A673 (cell line): Measurements from ENCODE around the gene MRPL54. TPM values are rescaled to one million over a fixed set of nuclear protein-coding genes. Genes with fewer than 3 reads are reported as not detected.

Source experiments
- BruUV-seq: library from RNA; stranded (reverse); fragments of 400-500 nt; replicated peaks from 2 replicates; lab custom pipeline; 2021; lab: Mats Ljungman, UMichigan
- CTCF ChIA-PET: fragments of 300-600 bp; sonication (Branson Sonifier 250); formaldehyde crosslinking; loops from one replicate; lab custom pipeline; 2022; ENCODE audit warnings: antibody characterized with exemption; lab: Charles Lee
- POLR2A ChIA-PET: fragments of 300-600 bp; sonication (Branson Sonifier 250); formaldehyde crosslinking; loops from one replicate; lab custom pipeline; 2022; ENCODE audit warnings: antibody characterized with exemption; ENCODE audit not compliant: low non-redundant PET; lab: Charles Lee
- DNase-seq: peaks from one replicate; pipeline ENCODE4 v3.0.0-alpha.2; 2015; ENCODE audit warnings: low spot score
- H3K27ac ChIP-seq: fragments of 200-600 bp; sonication (generic); 2 replicates; pipeline ENCODE4 v1.5.1; 2016; ENCODE audit warnings: mixed run types, low read depth, mild to moderate bottlenecking, mixed read lengths, antibody characterized with exemption, low read length; ENCODE audit not compliant: poor library complexity, severe bottlenecking
- H3K27me3 ChIP-seq: fragments of 200-600 bp; sonication (generic); replicated peaks from 2 replicates; pipeline ENCODE4 v1.6.1; 2017; ENCODE audit warnings: mixed run types, low read depth, mild to moderate bottlenecking, mixed read lengths, antibody characterized with exemption, low read length; ENCODE audit not compliant: insufficient read depth, poor library complexity
- H3K36me3 ChIP-seq: fragments of 200-600 bp; sonication (generic); 2 replicates; pipeline ENCODE4 v1.6.1; 2016; ENCODE audit warnings: mixed run types, mild to moderate bottlenecking, mixed read lengths, antibody characterized with exemption, low read length; ENCODE audit not compliant: insufficient read depth, poor library complexity, severe bottlenecking
- H3K4me1 ChIP-seq: fragments of 200-600 bp; sonication (generic); 2 replicates; pipeline ENCODE4 v1.6.1; 2017; ENCODE audit warnings: mixed run types, mild to moderate bottlenecking, mixed read lengths, antibody characterized with exemption, low read length; ENCODE audit not compliant: insufficient read depth, poor library complexity, severe bottlenecking
- H3K4me3 ChIP-seq: fragments of 200-600 bp; sonication (generic); 2 replicates; pipeline ENCODE4 v1.5.1; 2016; ENCODE audit warnings: low read depth, mixed run types, mild to moderate bottlenecking, mixed read lengths, low read length; ENCODE audit not compliant: poor library complexity, severe bottlenecking
- H3K9me3 ChIP-seq: fragments of 200-600 bp; sonication (generic); 2 replicates; pipeline ENCODE4 v1.6.1; 2016; ENCODE audit warnings: mixed run types, low read depth, mild to moderate bottlenecking, mixed read lengths, antibody characterized with exemption, low read length; ENCODE audit not compliant: poor library complexity, severe bottlenecking
- CTCF ChIP-seq: fragments of 300-800, 200-600 bp; sonication (generic); conservative IDR thresholded peaks from 2 replicates; pipeline ENCODE4 v1.5.1; 2017; ENCODE audit warnings: low read depth, mild to moderate bottlenecking, antibody characterized with exemption, low read length, moderate library complexity, mixed read lengths
- EZH2 ChIP-seq: fragments of 200-600 bp; sonication (generic); IDR thresholded peaks from 2 replicates; pipeline ENCODE4 v1.6.1; 2017; ENCODE audit warnings: borderline replicate concordance, low read depth, mild to moderate bottlenecking, mixed read lengths, antibody characterized with exemption, low read length; ENCODE audit not compliant: poor library complexity, severe bottlenecking
- intact Hi-C: fragments of 100-400 bp; cut with micrococcal nuclease; formaldehyde crosslinking; loops from one replicate; pipeline ENCODE4 v1.10.0; 2022; ENCODE audit not compliant: unreplicated experiment
- total RNA-seq: library from RNA; stranded (reverse); gene quantifications from 2 replicates; pipeline ENCODE4 v1.2.3, GENCODE V29; 2021

Gene MRPL54
- total RNA-seq, 1 experiment from 2014 or later: 51.3 TPM

DNA sequence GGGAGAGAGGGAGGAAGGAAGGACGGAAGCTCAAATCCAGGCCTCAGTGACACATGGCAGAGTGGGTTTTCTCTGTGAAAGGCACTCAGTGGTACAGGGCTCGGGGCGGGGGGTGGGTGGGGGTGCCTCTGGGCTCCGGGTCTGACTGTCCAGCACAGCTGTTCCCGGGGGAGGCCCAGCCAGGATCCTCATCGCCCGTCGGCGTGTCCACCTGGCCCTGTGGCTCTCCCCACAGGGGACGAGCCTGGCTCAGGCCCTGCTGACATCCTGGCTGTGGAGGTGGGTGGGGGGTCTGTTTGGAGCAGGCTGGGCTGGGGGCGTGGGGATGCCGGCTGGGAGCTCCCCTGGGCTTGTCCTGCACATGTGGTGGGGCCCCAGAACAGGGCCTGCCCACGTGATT is 41.9 kb downstream of the MRPL54 start:
- Histone ChIP-seq H3K27me3 (peaks cover 18% of the 10 kb centered on the region), H3K9me3 (no peaks in the 10 kb centered on the region), H3K4me1 (peaks cover 6% of the 10 kb centered on the region), H3K27ac (no peak overlapping the region), H3K36me3 (no peaks in the 10 kb centered on the region), H3K4me3 (no peak overlapping the region)
- ChIA-PET POLR2A (no interaction called here), CTCF (interaction anchor here (0.5 to 0.7 kb wide), 2 partner anchors 43 to 212 kb away, joined by 3 read pairs; partner anchors contain the start of gene APBA3)
- no peak for DNase-seq
- no TSS peak for BruUV-seq
- intact Hi-C loops: no loop called here
- TF ChIP-seq CTCF (no peak), EZH2 (no peak)

- no TSS peak for BruUV-seq
- no peaks in the 10 kb centered on the region for H3K36me3 ChIP-seq
- peaks cover 12% of the 10 kb centered on the region for H3K27me3 ChIP-seq
- H3K4me1 ChIP-seq: peaks cover 6% of the 10 kb centered on the region
- no peak overlapping the region for H3K27ac ChIP-seq
- intact Hi-C loops: no loop called here
- TF ChIP-seq EZH2: no peak
- TF ChIP-seq CTCF: no peak
- no peaks in the 10 kb centered on the region for H3K9me3 ChIP-seq
- ChIA-PET CTCF (no interaction called here), POLR2A (no interaction called here)
- no peak overlapping the region for H3K4me3 ChIP-seq
- DNase-seq: no peak
Measured at GRCh38 chr19:3805859-3806258, 43.4 kb downstream of the MRPL54 start.

DNA sequence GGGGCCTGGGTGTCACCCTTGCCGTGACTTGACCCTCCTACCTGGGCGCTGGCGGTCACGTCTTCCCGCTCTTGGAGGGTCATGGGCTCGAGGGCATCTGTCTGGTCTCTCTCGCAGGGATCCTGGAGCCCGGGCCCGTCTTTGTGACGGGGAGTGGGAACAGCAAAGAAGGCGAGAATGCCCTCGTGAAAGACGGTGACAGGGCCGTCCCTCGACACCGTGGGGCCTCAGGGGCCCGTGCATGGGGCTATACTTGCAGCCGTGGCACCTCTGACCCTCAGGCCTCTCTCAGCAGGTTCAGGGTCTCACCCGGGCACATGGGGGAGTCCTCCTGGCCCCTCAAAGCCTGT is 44.6 kb downstream of the MRPL54 start:
- POLR2A ChIA-PET: no interaction called here
- BruUV-seq: no TSS peak
- TF ChIP-seq EZH2 (no peak), CTCF (no peak)
- DNase-seq: no peak
- Histone ChIP-seq H3K9me3 (no peaks in the 10 kb centered on the region), H3K27me3 (no peaks in the 10 kb centered on the region), H3K4me3 (no peak overlapping the region), H3K36me3 (no peaks in the 10 kb centered on the region), H3K4me1 (no peaks in the 10 kb centered on the region), H3K27ac (no peak overlapping the region)
- CTCF ChIA-PET: no interaction called here
- intact Hi-C loops: no loop called here
